OCI-LY3 (cell line): ENCODE data around the gene COPS4.
"Not testable (repeated sequence)": the region's sequence is repeated elsewhere in the genome, so short reads cannot be mapped to it uniquely, and the experiment has no call there.

Experiments
- H2AFZ ChIP-seq: fragments of 200-600, 300-600 bp; shearing (Covaris generic); 2 replicates; pipeline ENCODE4 v1.6.0; 2014; ENCODE audit warnings: antibody characterized with exemption, low read depth, low read length
- H3K27ac ChIP-seq: fragments of 200-600, 300-600 bp; sonication (generic); 2 replicates; pipeline ENCODE4 v1.5.1; 2014; ENCODE audit warnings: mild to moderate bottlenecking, low read length, moderate library complexity, mixed read lengths
- H3K27me3 ChIP-seq: fragments of 200-600, 300-600 bp; sonication (generic); 2 replicates; pipeline ENCODE4 v1.6.1; 2014; ENCODE audit warnings: low read depth, low read length, mixed read lengths
- H3K36me3 ChIP-seq: fragments of 200-600, 300-600 bp; sonication (generic); replicated peaks from 2 replicates; pipeline ENCODE3; 2014; ENCODE audit warnings: low read depth, low read length, mixed read lengths
- H3K4me1 ChIP-seq: fragments of 300-600, 200-600 bp; sonication (generic); 2 replicates; pipeline ENCODE4 v1.6.1; 2014; ENCODE audit warnings: low read length, mixed read lengths
- H3K4me2 ChIP-seq: fragments of 200-600, 300-600 bp; sonication (generic); 2 replicates; pipeline ENCODE4 v1.6.1; 2014; ENCODE audit warnings: low read length, mixed read lengths
- H3K4me3 ChIP-seq: fragments of 300-600, 200-600 bp; sonication (generic); 2 replicates; pipeline ENCODE4 v1.5.1; 2014; ENCODE audit warnings: antibody characterized with exemption, mild to moderate bottlenecking, low read length, moderate library complexity
- H3K79me2 ChIP-seq: fragments of 300-600, 200-600 bp; shearing (Covaris generic); 2 replicates; pipeline ENCODE4 v1.6.1; 2014; ENCODE audit warnings: mild to moderate bottlenecking, low read length, mixed read lengths
- H3K9ac ChIP-seq: fragments of 300-600, 200-600 bp; shearing (Covaris generic); 2 replicates; pipeline ENCODE4 v1.6.0; 2014; ENCODE audit warnings: mild to moderate bottlenecking, low read length, moderate library complexity
- H3K9me3 ChIP-seq: fragments of 200-600, 300-600 bp; shearing (Covaris generic); 2 replicates; pipeline ENCODE4 v1.6.1; 2014; ENCODE audit warnings: low read length, mixed read lengths; ENCODE audit not compliant: insufficient read depth
- H4K20me1 ChIP-seq: fragments of 200-600, 300-600 bp; sonication (generic); 2 replicates; pipeline ENCODE4 v1.6.1; 2016; ENCODE audit warnings: low read length, mixed read lengths; ENCODE audit not compliant: insufficient read depth
- CTCF ChIP-seq: fragments of 200-600, 300-600 bp; sonication (generic); IDR thresholded peaks from 2 replicates; pipeline ENCODE4 v1.5.1; 2014; ENCODE audit warnings: antibody characterized with exemption, low read length, low read depth
- EZH2phosphoT487 ChIP-seq: fragments of 200-600 bp; shearing (Covaris generic); IDR thresholded peaks from 2 replicates; pipeline ENCODE4 v1.6.1; 2018; ENCODE audit warnings: antibody characterized with exemption, mixed run types, low read depth

The COPS4 gene

GRCh38 chr4:83034630-83035494 lies at the start of gene COPS4:
TSS of gene COPS4 (plus strand) at chr4:83035183. CDS start at chr4:83035225, 42 bp downstream.
- Histone ChIP-seq H4K20me1 (no peaks in the 10 kb centered on the region), H3K27me3 (no peaks in the 10 kb centered on the region), H3K4me1 (peaks cover 13% of the 10 kb centered on the region), H3K4me2 (peak within 1 kb of the TSS; percentile 94), H3K36me3 (no peaks in the 10 kb centered on the region), H2AFZ (peak within 1 kb of the TSS; percentile 92), H3K9me3 (no peaks in the 10 kb centered on the region), H3K4me3 (peak within 1 kb of the TSS; percentile 91), H3K27ac (peak within 1 kb of the TSS; percentile 85), H3K9ac (peak within 1 kb of the TSS; percentile 81), H3K79me2 (peaks cover 42% of the 10 kb centered on the region)
- no peak for TF ChIP-seq EZH2phosphoT487
- TF ChIP-seq CTCF: no peak; the same call in 1 of the 2 replicates

GRCh38 chr4:82987519-82987918 lies 47.5 kb upstream of the COPS4 start:
- Histone ChIP-seq H3K79me2 (peaks cover 41% of the 10 kb centered on the region), H3K36me3 (peaks cover 11% of the 10 kb centered on the region)
- not testable (repeated sequence) for H4K20me1 ChIP-seq, H3K4me2 ChIP-seq, H3K27ac ChIP-seq, H2AFZ ChIP-seq, H3K9ac ChIP-seq, H3K9me3 ChIP-seq, H3K4me3 ChIP-seq, H3K4me1 ChIP-seq, H3K27me3 ChIP-seq

GRCh38 chr4:82988323-82988832 lies 46.6 kb upstream of the COPS4 start:
- Histone ChIP-seq H3K27me3 (no peaks in the 10 kb centered on the region), H3K36me3 (peaks cover 11% of the 10 kb centered on the region), H3K4me2 (no peak overlapping the region), H4K20me1 (0 out of 2 replicates have a peak, but pooled peaks cover 7% of the 10 kb centered on the region), H3K9ac (no peak overlapping the region), H3K9me3 (no peaks in the 10 kb centered on the region), H3K27ac (no peak overlapping the region), H3K79me2 (peaks cover 42% of the 10 kb centered on the region), H2AFZ (no peak overlapping the region), H3K4me1 (peaks cover 7% of the 10 kb centered on the region; the same call in 1 of the 2 replicates), H3K4me3 (no peak overlapping the region)
- no peak for TF ChIP-seq CTCF
- no peak for TF ChIP-seq EZH2phosphoT487

- Histone ChIP-seq H2AFZ (no peak overlapping the region), H3K27ac (no peak overlapping the region), H3K4me3 (no peak overlapping the region), H3K9ac (no peak overlapping the region), H3K79me2 (peaks cover 50% of the 10 kb centered on the region), H3K4me1 (peaks cover 7% of the 10 kb centered on the region; the same call in 1 of the 2 replicates), H3K36me3 (peaks cover 4% of the 10 kb centered on the region), H3K4me2 (no peak overlapping the region), H4K20me1 (0 out of 2 replicates have a peak, but pooled peaks cover 8% of the 10 kb centered on the region), H3K27me3 (no peaks in the 10 kb centered on the region), H3K9me3 (no peaks in the 10 kb centered on the region)
- TF ChIP-seq EZH2phosphoT487 (no peak), CTCF (no peak)
Observed at GRCh38 chr4:82989575-82990429, 45.2 kb upstream of the COPS4 start.
